WTC11 (cell line): ENCODE data around the gene DMXL2. TPM values are rescaled to one million over a fixed set of nuclear protein-coding genes. Genes with fewer than 3 reads are reported as not detected.

Experiments used
- ATAC-seq: fragments of 200-7000 bp; cut with Tn5 transposase; 2 replicates; pipeline ENCODE4 v1.10.0; 2021; ENCODE audit warnings: mild to moderate bottlenecking, moderate library complexity
- CTCF ChIA-PET: fragments of 300-600 bp; sonication (Branson Sonifier 250); formaldehyde crosslinking; loops from one replicate; lab custom pipeline; 2021; ENCODE audit warnings: antibody characterized with exemption; lab: Charles Lee
- POLR2A ChIA-PET: fragments of 350-600 bp; sonication (Branson Sonifier 250); formaldehyde crosslinking; loops from one replicate; lab custom pipeline; 2021; ENCODE audit warnings: antibody characterized with exemption; lab: Charles Lee
- DNase-seq: peaks from one replicate; pipeline ENCODE4 v3.0.0; 2021; ENCODE audit warnings: low spot score
- H3K27ac Mint-ChIP-seq: 2 replicates; pipeline ENCODE4 v1.8.0; 2021; ENCODE audit warnings: mixed read lengths
- H3K27me3 Mint-ChIP-seq: 2 replicates; pipeline ENCODE4 v1.8.0; 2021; ENCODE audit warnings: low read depth, mild to moderate bottlenecking, moderate library complexity, mixed read lengths
- H3K36me3 Mint-ChIP-seq: 2 replicates; pipeline ENCODE4 v1.8.0; 2021; ENCODE audit warnings: mixed read lengths
- H3K4me1 Mint-ChIP-seq: 2 replicates; pipeline ENCODE4 v1.8.0; 2022; ENCODE audit warnings: mixed read lengths
- H3K4me3 Mint-ChIP-seq: 2 replicates; pipeline ENCODE4 v1.8.0; 2021; ENCODE audit warnings: mild to moderate bottlenecking, moderate library complexity, mixed read lengths
- H3K9me3 Mint-ChIP-seq: 2 replicates; pipeline ENCODE4 v1.8.0; 2021; ENCODE audit warnings: mixed read lengths
- AFF4 ChIP-seq: sonication (generic); formaldehyde crosslinking; IDR thresholded peaks from 2 replicates; pipeline ENCODE4 v1.8.1; 2023; ENCODE audit warnings: mild to moderate bottlenecking, missing genetic modification reagents, borderline replicate concordance
- E2F5 ChIP-seq: sonication (generic); formaldehyde crosslinking; IDR thresholded peaks from 2 replicates; pipeline ENCODE4 v1.8.1; 2022; ENCODE audit warnings: mild to moderate bottlenecking, moderate library complexity, missing genetic modification reagents
- ELF4 ChIP-seq: sonication (generic); formaldehyde crosslinking; IDR thresholded peaks from 2 replicates; pipeline ENCODE4 v1.8.1; 2022; ENCODE audit warnings: low read depth, mild to moderate bottlenecking, moderate library complexity, missing genetic modification reagents
- EMX1 ChIP-seq: fragments of 250-450 bp; sonication (Bioruptor Pico); IDR thresholded peaks from 2 replicates; pipeline ENCODE4 v1.8.0; 2021; ENCODE audit warnings: mild to moderate bottlenecking
- ERG ChIP-seq: fragments of 250-450 bp; sonication (Bioruptor Pico); IDR thresholded peaks from 2 replicates; pipeline ENCODE4 v1.8.0; 2021; ENCODE audit warnings: mild to moderate bottlenecking
- ETV6 ChIP-seq: sonication (generic); formaldehyde crosslinking; IDR thresholded peaks from 2 replicates; pipeline ENCODE4 v1.8.1; 2022; ENCODE audit warnings: mild to moderate bottlenecking, missing genetic modification reagents
- GRHL2 ChIP-seq: fragments of 250-450 bp; sonication (Bioruptor Pico); IDR thresholded peaks from 2 replicates; pipeline ENCODE4 v1.8.0; 2022; ENCODE audit warnings: mild to moderate bottlenecking, moderate library complexity; ENCODE audit not compliant: insufficient replicate concordance, severe bottlenecking
- JUN ChIP-seq: sonication (generic); formaldehyde crosslinking; IDR thresholded peaks from 2 replicates; pipeline ENCODE4 v1.8.0; 2023; ENCODE audit warnings: mild to moderate bottlenecking, missing genetic modification reagents
- NFE2L1 ChIP-seq: sonication (generic); formaldehyde crosslinking; IDR thresholded peaks from 2 replicates; pipeline ENCODE4 v1.8.1; 2023; ENCODE audit warnings: missing genetic modification reagents
- OVOL2 ChIP-seq: fragments of 250-450 bp; sonication (Bioruptor Pico); IDR thresholded peaks from 2 replicates; pipeline ENCODE4 v1.9.0; 2021; ENCODE audit warnings: mild to moderate bottlenecking, borderline replicate concordance
- RELA ChIP-seq: sonication (generic); formaldehyde crosslinking; IDR thresholded peaks from 2 replicates; pipeline ENCODE4 v1.8.1; 2022; ENCODE audit warnings: missing genetic modification reagents, mild to moderate bottlenecking, borderline replicate concordance
- ZBTB21 ChIP-seq: sonication (generic); formaldehyde crosslinking; IDR thresholded peaks from 2 replicates; pipeline ENCODE4 v1.8.1; 2023; ENCODE audit warnings: mild to moderate bottlenecking, missing genetic modification reagents, borderline replicate concordance
- ZNF219 ChIP-seq: sonication (generic); formaldehyde crosslinking; IDR thresholded peaks from 2 replicates; pipeline ENCODE4 v1.8.0; 2023; ENCODE audit warnings: missing genetic modification reagents, mild to moderate bottlenecking, borderline replicate concordance
- ZNF425 ChIP-seq: fragments of 250-450 bp; sonication (Bioruptor Pico); conservative IDR thresholded peaks from 2 replicates; pipeline ENCODE4 v1.9.0; 2021; ENCODE audit warnings: mild to moderate bottlenecking
- total RNA-seq: library from RNA; stranded (reverse); gene quantifications from 3 replicates; pipeline ENCODE4 v1.2.3, GENCODE V29; 2021
- TF ChIP-seq, protein P1 (sequence below): sonication (generic); formaldehyde crosslinking; IDR thresholded peaks from 2 replicates; pipeline ENCODE4 v1.8.0; 2022; ENCODE audit warnings: missing genetic modification reagents
- TF ChIP-seq, protein P2 (sequence below): sonication (generic); formaldehyde crosslinking; IDR thresholded peaks from 2 replicates; pipeline ENCODE4 v1.8.1; 2023; ENCODE audit warnings: mild to moderate bottlenecking, missing genetic modification reagents
- TF ChIP-seq, protein P3 (sequence below): fragments of 250-450 bp; sonication (Bioruptor Pico); IDR thresholded peaks from 2 replicates; pipeline ENCODE4 v1.9.0; 2021; ENCODE audit warnings: moderate library complexity, mild to moderate bottlenecking, inconsistent platforms, borderline replicate concordance

The DMXL2 gene
- total RNA-seq, 1 experiment from 2014 or later: 10.4 TPM

GRCh38 chr15:51492528-51492927 is 130.0 kb downstream of the DMXL2 start:
- no peaks in the 10 kb centered on the region for H3K27me3 Mint-ChIP-seq
- DNase-seq (no peak), ATAC-seq (no peak)
- no peaks in the 10 kb centered on the region for H3K9me3 Mint-ChIP-seq
- no peak overlapping the region for H3K4me3 Mint-ChIP-seq
- H3K27ac Mint-ChIP-seq: no peak overlapping the region
- ChIA-PET CTCF (no interaction called here), POLR2A (no interaction called here)
- peaks cover 3% of the 10 kb centered on the region; the same call in 1 of the 2 replicates for H3K36me3 Mint-ChIP-seq
- TF ChIP-seq ETV6 (CRISPR knock-in tag) (no peak), EMX1 (CRISPR knock-in tag) (no peak), ERG (CRISPR knock-in tag) (no peak), ZBTB21 (no peak), OVOL2 (CRISPR knock-in tag) (no peak), GRHL2 (no peak), JUN (no peak), NFE2L1 (CRISPR knock-in tag) (no peak), ELF4 (CRISPR knock-in tag) (no peak), AFF4 (CRISPR knock-in tag) (no peak), ZNF219 (no peak), E2F5 (CRISPR knock-in tag) (no peak), RELA (CRISPR knock-in tag) (no peak), ZNF425 (CRISPR knock-in tag) (no peak)
- TF ChIP-seq, protein P1, sequence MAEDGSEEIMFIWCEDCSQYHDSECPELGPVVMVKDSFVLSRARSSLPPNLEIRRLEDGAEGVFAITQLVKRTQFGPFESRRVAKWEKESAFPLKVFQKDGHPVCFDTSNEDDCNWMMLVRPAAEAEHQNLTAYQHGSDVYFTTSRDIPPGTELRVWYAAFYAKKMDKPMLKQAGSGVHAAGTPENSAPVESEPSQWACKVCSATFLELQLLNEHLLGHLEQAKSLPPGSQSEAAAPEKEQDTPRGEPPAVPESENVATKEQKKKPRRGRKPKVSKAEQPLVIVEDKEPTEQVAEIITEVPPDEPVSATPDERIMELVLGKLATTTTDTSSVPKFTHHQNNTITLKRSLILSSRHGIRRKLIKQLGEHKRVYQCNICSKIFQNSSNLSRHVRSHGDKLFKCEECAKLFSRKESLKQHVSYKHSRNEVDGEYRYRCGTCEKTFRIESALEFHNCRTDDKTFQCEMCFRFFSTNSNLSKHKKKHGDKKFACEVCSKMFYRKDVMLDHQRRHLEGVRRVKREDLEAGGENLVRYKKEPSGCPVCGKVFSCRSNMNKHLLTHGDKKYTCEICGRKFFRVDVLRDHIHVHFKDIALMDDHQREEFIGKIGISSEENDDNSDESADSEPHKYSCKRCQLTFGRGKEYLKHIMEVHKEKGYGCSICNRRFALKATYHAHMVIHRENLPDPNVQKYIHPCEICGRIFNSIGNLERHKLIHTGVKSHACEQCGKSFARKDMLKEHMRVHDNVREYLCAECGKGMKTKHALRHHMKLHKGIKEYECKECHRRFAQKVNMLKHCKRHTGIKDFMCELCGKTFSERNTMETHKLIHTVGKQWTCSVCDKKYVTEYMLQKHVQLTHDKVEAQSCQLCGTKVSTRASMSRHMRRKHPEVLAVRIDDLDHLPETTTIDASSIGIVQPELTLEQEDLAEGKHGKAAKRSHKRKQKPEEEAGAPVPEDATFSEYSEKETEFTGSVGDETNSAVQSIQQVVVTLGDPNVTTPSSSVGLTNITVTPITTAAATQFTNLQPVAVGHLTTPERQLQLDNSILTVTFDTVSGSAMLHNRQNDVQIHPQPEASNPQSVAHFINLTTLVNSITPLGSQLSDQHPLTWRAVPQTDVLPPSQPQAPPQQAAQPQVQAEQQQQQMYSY (CRISPR knock-in tag): no peak
- TF ChIP-seq, protein P2, sequence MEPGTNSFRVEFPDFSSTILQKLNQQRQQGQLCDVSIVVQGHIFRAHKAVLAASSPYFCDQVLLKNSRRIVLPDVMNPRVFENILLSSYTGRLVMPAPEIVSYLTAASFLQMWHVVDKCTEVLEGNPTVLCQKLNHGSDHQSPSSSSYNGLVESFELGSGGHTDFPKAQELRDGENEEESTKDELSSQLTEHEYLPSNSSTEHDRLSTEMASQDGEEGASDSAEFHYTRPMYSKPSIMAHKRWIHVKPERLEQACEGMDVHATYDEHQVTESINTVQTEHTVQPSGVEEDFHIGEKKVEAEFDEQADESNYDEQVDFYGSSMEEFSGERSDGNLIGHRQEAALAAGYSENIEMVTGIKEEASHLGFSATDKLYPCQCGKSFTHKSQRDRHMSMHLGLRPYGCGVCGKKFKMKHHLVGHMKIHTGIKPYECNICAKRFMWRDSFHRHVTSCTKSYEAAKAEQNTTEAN: no peak
- TF ChIP-seq, protein P3, sequence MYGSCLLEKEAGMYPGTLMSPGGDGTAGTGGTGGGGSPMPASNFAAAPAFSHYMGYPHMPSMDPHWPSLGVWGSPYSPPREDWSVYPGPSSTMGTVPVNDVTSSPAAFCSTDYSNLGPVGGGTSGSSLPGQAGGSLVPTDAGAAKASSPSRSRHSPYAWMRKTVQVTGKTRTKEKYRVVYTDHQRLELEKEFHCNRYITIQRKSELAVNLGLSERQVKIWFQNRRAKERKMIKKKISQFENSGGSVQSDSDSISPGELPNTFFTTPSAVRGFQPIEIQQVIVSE: no peak
- no peaks in the 10 kb centered on the region for H3K4me1 Mint-ChIP-seq
